ENCODE data around the gene CDC25C. TPM values are rescaled to one million over a fixed set of nuclear protein-coding genes. Genes with fewer than 3 reads are reported as not detected.

The CDC25C gene
- total RNA-seq, 1 donor from 2014 or later: not detected

GRCh38 chr5:138353560-138354080 lies 22.0 kb upstream of the CDC25C start:
- intact Hi-C loops (cut with micrococcal nuclease): loop anchor here (1.0 to 10.0 kb wide), 5 partner anchors 16 to 941 kb away; partner anchors contain the start of genes BRD8, ETF1, FAM13B and MATR3
- CTCF ChIA-PET: interaction anchor here (0.7 to 5.8 kb wide), 14 partner anchors 11 to 324 kb away, joined by 3 to 134 read pairs (median 5); partner anchors contain the start of genes CDC23, ETF1, FAM53C and KIF20A
- Mint-ChIP-seq H3K27me3 (no peaks in the 10 kb centered on the region), H3K36me3 (ENCODE audit: low read depth) (peaks cover 19% of the 10 kb centered on the region), H3K4me1 (peaks cover 51% of the 10 kb centered on the region), H3K4me3 (peak overlapping the region; percentile 92), H3K9me3 (peaks cover 4% of the 10 kb centered on the region), H3K27ac (peak overlapping the region; percentile 91)
- POLR2A ChIA-PET: interaction anchor here (0.5 to 11.1 kb wide), 21 partner anchors 13 to 992 kb away, joined by 3 to 322 read pairs (median 5); partner anchors contain the start of genes BRD8, CDC23, CDC25C and EGR1
- no peak for DNase-seq
- ATAC-seq (ENCODE audit: low read depth): no peak
- TF ChIP-seq, protein P1, sequence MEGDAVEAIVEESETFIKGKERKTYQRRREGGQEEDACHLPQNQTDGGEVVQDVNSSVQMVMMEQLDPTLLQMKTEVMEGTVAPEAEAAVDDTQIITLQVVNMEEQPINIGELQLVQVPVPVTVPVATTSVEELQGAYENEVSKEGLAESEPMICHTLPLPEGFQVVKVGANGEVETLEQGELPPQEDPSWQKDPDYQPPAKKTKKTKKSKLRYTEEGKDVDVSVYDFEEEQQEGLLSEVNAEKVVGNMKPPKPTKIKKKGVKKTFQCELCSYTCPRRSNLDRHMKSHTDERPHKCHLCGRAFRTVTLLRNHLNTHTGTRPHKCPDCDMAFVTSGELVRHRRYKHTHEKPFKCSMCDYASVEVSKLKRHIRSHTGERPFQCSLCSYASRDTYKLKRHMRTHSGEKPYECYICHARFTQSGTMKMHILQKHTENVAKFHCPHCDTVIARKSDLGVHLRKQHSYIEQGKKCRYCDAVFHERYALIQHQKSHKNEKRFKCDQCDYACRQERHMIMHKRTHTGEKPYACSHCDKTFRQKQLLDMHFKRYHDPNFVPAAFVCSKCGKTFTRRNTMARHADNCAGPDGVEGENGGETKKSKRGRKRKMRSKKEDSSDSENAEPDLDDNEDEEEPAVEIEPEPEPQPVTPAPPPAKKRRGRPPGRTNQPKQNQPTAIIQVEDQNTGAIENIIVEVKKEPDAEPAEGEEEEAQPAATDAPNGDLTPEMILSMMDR (IDR thresholded peaks at IDR 0.05): no peak

- intact Hi-C loops (cut with micrococcal nuclease): loop anchor here (1.0 to 10.0 kb wide), 9 partner anchors 15 to 942 kb away; partner anchors contain the start of genes BRD8, CDC23, CDC25C and ETF1
- Mint-ChIP-seq H3K27me3 (no peaks in the 10 kb centered on the region), H3K4me3 (peak overlapping the region; percentile 92), H3K27ac (peak overlapping the region; percentile 91), H3K9me3 (peaks cover 4% of the 10 kb centered on the region), H3K4me1 (peaks cover 51% of the 10 kb centered on the region), H3K36me3 (ENCODE audit: low read depth) (peaks cover 22% of the 10 kb centered on the region)
- DNase-seq (peak; percentile 70), ATAC-seq (ENCODE audit: low read depth) (peak; percentile 58)
- ChIA-PET CTCF (interaction anchor here (0.7 to 5.8 kb wide), 27 partner anchors 12 to 943 kb away, joined by 3 to 134 read pairs (median 4); partner anchors contain the start of genes CDC23, CDC25C, EGR1 and ETF1), POLR2A (interaction anchor here (0.5 to 11.1 kb wide), 23 partner anchors 14 to 993 kb away, joined by 3 to 322 read pairs (median 5); partner anchors contain the start of genes BRD8, CDC23, CDC25C and EGR1)
- TF ChIP-seq, protein P1 (IDR thresholded peaks at IDR 0.05): no peak
These were observed 21.3 kb upstream of the CDC25C start for GRCh38 chr5:138352722-138353559.

DNA sequence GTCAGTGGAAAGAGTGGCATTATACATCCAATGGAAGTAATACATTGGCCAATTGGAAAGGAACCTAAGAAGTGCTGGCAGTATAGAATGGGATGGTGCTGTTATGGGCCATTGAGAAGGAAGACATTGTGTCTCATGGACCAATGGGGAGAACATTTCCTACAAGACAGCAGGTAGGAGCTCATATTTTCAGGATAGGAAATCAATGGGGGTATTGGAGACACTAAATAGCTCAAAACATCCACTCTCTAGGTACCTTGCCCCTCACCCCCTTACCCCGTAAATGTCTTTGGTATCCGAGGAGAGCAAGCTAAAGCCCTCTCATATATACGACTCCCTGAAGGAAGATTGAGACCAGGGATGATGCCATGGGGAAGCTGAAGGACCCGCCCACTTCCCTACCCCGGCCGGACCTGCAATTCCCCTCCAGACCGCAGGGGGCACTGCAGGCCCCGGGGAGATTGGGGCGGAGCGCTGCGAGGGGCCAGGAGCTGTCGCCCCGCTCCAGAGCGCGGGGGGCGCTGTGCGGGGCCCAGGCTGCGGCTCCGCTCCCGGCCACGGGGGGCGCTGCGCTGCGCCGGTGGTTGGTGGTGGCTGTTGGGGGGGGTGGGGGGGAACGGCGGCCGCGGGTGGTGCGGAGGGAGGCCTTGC lies 20.6 kb upstream of the CDC25C start, which contains the start of gene KDM3B:
KDM3B (plus strand) TSS at position 615 of the 651 bp plus-strand sequence. CDS start 111 bp downstream, outside the sequence.
- TF ChIP-seq, protein P1 (IDR thresholded peaks at IDR 0.05): peak; percentile 99
- peaks cover 4% of the 10 kb centered on the region for H3K9me3 Mint-ChIP-seq
- CTCF ChIA-PET: interaction anchor here (0.6 to 5.8 kb wide), 25 partner anchors 12 to 943 kb away, joined by 3 to 134 read pairs (median 4); partner anchors contain the start of genes CDC25C, EGR1, ETF1 and FAM53C
- POLR2A ChIA-PET: interaction anchor here (1.1 to 11.1 kb wide), 8 partner anchors 15 to 223 kb away, joined by 4 to 322 read pairs (median 14); partner anchors contain the start of genes BRD8, CDC23, CDC25C and EGR1
- peak; percentile 99 for DNase-seq
- intact Hi-C loops (cut with micrococcal nuclease): loop anchor here (1.0 to 10.0 kb wide), 6 partner anchors 14 to 943 kb away; partner anchors contain the start of genes CDC23, CDC25C, FAM13B and FAM53C
- peak; percentile 86 for ATAC-seq (ENCODE audit: low read depth)
- H3K4me1 Mint-ChIP-seq: peaks cover 51% of the 10 kb centered on the region
- peak within 1 kb of the TSS; percentile 92 for H3K4me3 Mint-ChIP-seq
- H3K27ac Mint-ChIP-seq: peak within 1 kb of the TSS; percentile 91
- H3K27me3 Mint-ChIP-seq: no peaks in the 10 kb centered on the region
- peaks cover 30% of the 10 kb centered on the region for H3K36me3 Mint-ChIP-seq (ENCODE audit: low read depth)

DNA sequence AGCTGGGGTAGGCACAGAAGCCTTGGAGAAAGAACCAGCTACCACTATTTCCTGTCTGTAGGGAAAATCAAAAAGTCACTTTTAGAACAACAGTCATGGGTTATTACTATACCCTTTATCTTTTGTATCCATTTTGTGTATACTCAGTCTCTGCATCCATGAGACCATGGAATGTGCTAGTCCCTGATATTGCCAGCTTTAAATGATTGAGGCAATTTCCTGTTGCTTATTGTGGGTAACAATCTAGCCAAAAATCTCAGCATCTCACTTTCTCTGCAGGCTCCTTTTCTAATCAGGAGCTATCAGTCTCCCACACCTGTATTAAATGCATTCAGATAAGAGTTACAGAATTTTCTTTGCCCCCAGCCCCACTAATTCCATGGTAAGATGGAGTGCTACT lies 19.9 kb upstream of the CDC25C start:
- no peak for DNase-seq
- peak overlapping the region; percentile 74 for H3K27ac Mint-ChIP-seq
- CTCF ChIA-PET: interaction anchor here (0.5 to 5.8 kb wide), 13 partner anchors 12 to 1215 kb away, joined by 3 to 134 read pairs (median 5); partner anchors contain the start of genes CDC25C, EGR1 and FAM53C
- peak overlapping the region; percentile 72 for H3K4me3 Mint-ChIP-seq
- H3K9me3 Mint-ChIP-seq: peaks cover 4% of the 10 kb centered on the region
- POLR2A ChIA-PET: interaction anchor here (0.8 to 11.1 kb wide), 6 partner anchors 14 to 173 kb away, joined by 4 to 322 read pairs (median 16); partner anchors contain the start of genes BRD8, CDC23, CDC25C and FAM53C
- H3K4me1 Mint-ChIP-seq: peaks cover 46% of the 10 kb centered on the region
- TF ChIP-seq, protein P1 (IDR thresholded peaks at IDR 0.05): no peak
- ATAC-seq (ENCODE audit: low read depth): no peak
- no peaks in the 10 kb centered on the region for H3K27me3 Mint-ChIP-seq
- intact Hi-C loops (cut with micrococcal nuclease): loop anchor here (10.0 kb wide), 1 partner anchor 943 kb away; the partner anchor contains the start of gene MATR3
- H3K36me3 Mint-ChIP-seq (ENCODE audit: low read depth): peaks cover 34% of the 10 kb centered on the region
